K562 (cell line): ENCODE data around the gene CCDC18. TPM values are rescaled to one million over a fixed set of nuclear protein-coding genes. Genes with fewer than 3 reads are reported as not detected.

Experiments used
- ATF1 ChIP-seq, 2 experiments: fragments of 450-650 bp in 1 of 2; IDR thresholded peaks; 2 replicates each; pipeline ENCODE4 v1.6.1; 2016; ENCODE audit warnings: missing compliant biosample characterization in 1 of 2, missing genetic modification characterization in 1 of 2
- ATF4 ChIP-seq: fragments of 450-650 bp; formaldehyde crosslinking; IDR thresholded peaks from 2 replicates; pipeline ENCODE4 v1.4.0; 2022; ENCODE audit warnings: mild to moderate bottlenecking, moderate library complexity
- BMI1 ChIP-seq: fragments of 150-350 bp; IDR thresholded peaks from 2 replicates; pipeline ENCODE4 v1.6.1; 2014; ENCODE audit warnings: low read length
- CEBPZ ChIP-seq: fragments of 150-350 bp; IDR thresholded peaks from 2 replicates; pipeline ENCODE4 v1.6.1; 2014; ENCODE audit warnings: low read depth, mild to moderate bottlenecking, low read length, borderline replicate concordance
- E4F1 ChIP-seq: fragments of 250-450 bp; sonication (Bioruptor Pico); IDR thresholded peaks from 2 replicates; pipeline ENCODE4 v1.5.0; 2021; ENCODE audit warnings: mild to moderate bottlenecking, borderline replicate concordance
- GATAD2B ChIP-seq: fragments of 450-650 bp; IDR thresholded peaks from 2 replicates; pipeline ENCODE4 v1.6.1; 2017; ENCODE audit warnings: mild to moderate bottlenecking, borderline replicate concordance
- KDM4B ChIP-seq, 2 experiments: fragments of 450-650 bp in 1 of 2; sonication (generic) in 1 of 2; IDR thresholded peaks; 2 replicates each; pipeline ENCODE4 v1.6.1; 2016 to 2017; ENCODE audit warnings: borderline replicate concordance in 2 of 2, antibody characterized with exemption in 1 of 2, low read depth in 1 of 2, mild to moderate bottlenecking in 1 of 2
- KHSRP ChIP-seq: fragments of 450-650 bp; IDR thresholded peaks from 2 replicates; pipeline ENCODE4 v1.6.1; 2017
- NCOA6 ChIP-seq: fragments of 450-650 bp; IDR thresholded peaks from 2 replicates; pipeline ENCODE4 v1.6.1; 2017; ENCODE audit warnings: mild to moderate bottlenecking
- RBM14 ChIP-seq: fragments of 200-400 bp; formaldehyde crosslinking; IDR thresholded peaks from 2 replicates; pipeline ENCODE4 v1.6.1; 2018; ENCODE audit warnings: low read depth, mild to moderate bottlenecking, low read length, moderate library complexity, borderline replicate concordance; ENCODE audit not compliant: insufficient read depth
- XRCC5 ChIP-seq: fragments of 200-400 bp; formaldehyde crosslinking; IDR thresholded peaks from 2 replicates; pipeline ENCODE4 v1.6.1; 2017; ENCODE audit warnings: low read depth, mild to moderate bottlenecking, low read length
- ZBTB5 ChIP-seq: fragments of 450-650 bp; IDR thresholded peaks from 2 replicates; pipeline ENCODE4 v1.6.1; 2017; ENCODE audit warnings: antibody characterized with exemption
- ZFP1 ChIP-seq: fragments of 450-650 bp; formaldehyde crosslinking; IDR thresholded peaks from 2 replicates; pipeline ENCODE4 v1.4.0; 2020; ENCODE audit warnings: mild to moderate bottlenecking, mixed read lengths
- ZFP30 ChIP-seq: fragments of 250-450 bp; sonication (Bioruptor Pico); IDR thresholded peaks from 2 replicates; pipeline ENCODE4 v1.8.0; 2022; ENCODE audit warnings: moderate library complexity, mild to moderate bottlenecking, inconsistent platforms, borderline replicate concordance
- ZNF174 ChIP-seq: fragments of 250-450 bp; sonication (Bioruptor Pico); IDR thresholded peaks from 2 replicates; pipeline ENCODE4 v1.4.0; 2020; ENCODE audit warnings: mild to moderate bottlenecking
- ZNF431 ChIP-seq: sonication (generic); formaldehyde crosslinking; IDR thresholded peaks from 2 replicates; pipeline ENCODE4 v1.8.0; 2022; ENCODE audit warnings: mild to moderate bottlenecking, missing genetic modification reagents
- ZNF445 ChIP-seq: fragments of 250-450 bp; sonication (Bioruptor Pico); IDR thresholded peaks from 2 replicates; pipeline ENCODE4 v1.4.0; 2020; ENCODE audit warnings: low read depth, mild to moderate bottlenecking, moderate library complexity
- ZNF699 ChIP-seq: fragments of 250-450 bp; sonication (Bioruptor Pico); IDR thresholded peaks from 2 replicates; pipeline ENCODE4 v1.8.0; 2021; ENCODE audit warnings: mild to moderate bottlenecking, moderate library complexity; ENCODE audit not compliant: insufficient replicate concordance
- polyA plus RNA-seq, 8 experiments: library from polyadenylated mRNA; depleted of rRNA in 4 of 8; stranded (reverse) in 5 of 8; unstranded in 3 of 8; fragments of >200 nt; fragmentation: Nextera tagmentation in 2 of 8; fragmentation: Illumina TruSeq in 1 of 8; extraction: Ambion mirVana in 2 of 8; extraction: Trizol in 1 of 8; gene quantifications; 2 replicates each; pipeline versions ENCODE4 v1.2.1 to v1.2.3, GENCODE V29; 2011 to 2014; ENCODE audit warnings: inconsistent platforms in 1 of 8, missing spikeins in 1 of 8
- total RNA-seq, 7 experiments: library from RNA; depleted of rRNA in 6 of 7; stranded (reverse); fragments of >200 nt in 6 of 7; fragmentation: Illumina TruSeq in 2 of 7; extraction: Trizol in 2 of 7; gene quantifications; 2 replicates each; pipeline versions ENCODE4 v1.2.1 to v1.2.3, GENCODE V29; 2011 to 2021; ENCODE audit warnings: low replicate concordance in 1 of 7

Gene CCDC18
- total and polyA plus RNA-seq, 9 of the 15 experiments (the other 6 are each of a cell fraction or from before 2014, with no cell fraction given) = 19.5 to 34.2 (median 24.3) TPM

GRCh38 chr1:93179886-93180722 is 420 bp upstream of the CCDC18 start, which contains the start of gene TMED5 (continued):
- TF ChIP-seq ZBTB5 (no peak), ZNF431 (CRISPR knock-in tag) (peak; percentile 74; the same call in 1 of the 2 replicates), KHSRP (no peak), ZNF699 (CRISPR knock-in tag) (no peak), CEBPZ (no peak), NCOA6 (no peak), ZFP30 (CRISPR knock-in tag) (no peak), BMI1 (peak; percentile 63; the same call in 1 of the 2 replicates), ZFP1 (CRISPR knock-in tag) (no peak), RBM14 (0 out of 2 replicates have a peak, but pooled peaks have one; percentile 56), KDM4B (IDR thresholded peaks at IDR 0.05; ENCODE audit: borderline replicate concordance in 2 of 2, low read depth in 1 of 2) (no peak; a peak in 1 of 4 replicates), ATF4 (CRISPR knock-in tag) (no peak), ZNF445 (CRISPR knock-in tag) (no peak), E4F1 (no peak), XRCC5 (peak; percentile 62; the same call in 1 of the 2 replicates), ZNF174 (CRISPR knock-in tag) (no peak), ATF1 (CRISPR knock-in tag; IDR thresholded peaks at IDR 0.05) (no peak; the same call in 1 of the 2 replicates), ATF1 (tag; IDR thresholded peaks at IDR 0.05) (peak; percentile 95), GATAD2B (no peak)
